Mucosa of stomach (tissue), 1 donor: ENCODE measurements around the gene SPSB4.

Experiments used
- H3K27me3 ChIP-seq: one replicate; pipeline ENCODE4 v1.7.0; 2013; ENCODE audit warnings: mild to moderate bottlenecking, low read length; ENCODE audit not compliant: control insufficient read depth, insufficient read depth
- H3K36me3 ChIP-seq: one replicate; pipeline ENCODE4 v1.7.0; 2013; ENCODE audit warnings: low read length; ENCODE audit not compliant: control insufficient read depth, insufficient read depth
- H3K4me1 ChIP-seq: one replicate; pipeline ENCODE4 v1.7.0; 2013; ENCODE audit warnings: mild to moderate bottlenecking, low read length; ENCODE audit not compliant: control insufficient read depth, insufficient read depth
- H3K4me3 ChIP-seq: one replicate; pipeline ENCODE4 v1.7.0; 2013; ENCODE audit warnings: low read length
- H3K9ac ChIP-seq: one replicate; pipeline ENCODE4 v1.7.0; 2013; ENCODE audit warnings: mild to moderate bottlenecking, low read length, moderate library complexity
- H3K9me3 ChIP-seq: one replicate; pipeline ENCODE4 v1.7.0; 2013; ENCODE audit warnings: mild to moderate bottlenecking, low read length, moderate library complexity; ENCODE audit not compliant: control insufficient read depth
- donor health status: Pancreatic carcinoma.

SPSB4 gene

DNA sequence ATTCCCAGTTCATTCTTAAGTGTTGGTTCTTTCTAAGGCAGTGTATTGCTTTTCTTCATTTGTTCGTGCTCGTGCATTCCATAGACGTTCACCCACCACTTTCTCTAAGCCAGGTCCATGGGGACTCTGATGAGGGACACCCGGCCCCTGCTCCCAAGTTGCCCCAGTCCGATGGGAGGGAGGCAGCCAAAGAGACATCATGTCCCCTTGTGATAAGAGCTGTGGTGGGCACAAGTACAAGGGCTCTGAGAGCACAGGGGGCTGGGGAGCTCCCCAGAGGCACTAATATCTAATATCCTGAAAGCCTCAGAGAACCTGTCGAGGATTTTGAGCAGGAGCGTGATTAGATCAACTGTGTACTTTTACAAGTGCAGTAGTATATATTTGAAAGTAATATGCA lies 6.3 kb downstream of the SPSB4 start:
- Histone ChIP-seq H3K36me3 (no peaks in the 10 kb centered on the region), H3K4me3 (no peak overlapping the region), H3K9me3 (no peaks in the 10 kb centered on the region), H3K9ac (no peak overlapping the region), H3K4me1 (no peaks in the 10 kb centered on the region), H3K27me3 (peaks cover 8% of the 10 kb centered on the region)

DNA sequence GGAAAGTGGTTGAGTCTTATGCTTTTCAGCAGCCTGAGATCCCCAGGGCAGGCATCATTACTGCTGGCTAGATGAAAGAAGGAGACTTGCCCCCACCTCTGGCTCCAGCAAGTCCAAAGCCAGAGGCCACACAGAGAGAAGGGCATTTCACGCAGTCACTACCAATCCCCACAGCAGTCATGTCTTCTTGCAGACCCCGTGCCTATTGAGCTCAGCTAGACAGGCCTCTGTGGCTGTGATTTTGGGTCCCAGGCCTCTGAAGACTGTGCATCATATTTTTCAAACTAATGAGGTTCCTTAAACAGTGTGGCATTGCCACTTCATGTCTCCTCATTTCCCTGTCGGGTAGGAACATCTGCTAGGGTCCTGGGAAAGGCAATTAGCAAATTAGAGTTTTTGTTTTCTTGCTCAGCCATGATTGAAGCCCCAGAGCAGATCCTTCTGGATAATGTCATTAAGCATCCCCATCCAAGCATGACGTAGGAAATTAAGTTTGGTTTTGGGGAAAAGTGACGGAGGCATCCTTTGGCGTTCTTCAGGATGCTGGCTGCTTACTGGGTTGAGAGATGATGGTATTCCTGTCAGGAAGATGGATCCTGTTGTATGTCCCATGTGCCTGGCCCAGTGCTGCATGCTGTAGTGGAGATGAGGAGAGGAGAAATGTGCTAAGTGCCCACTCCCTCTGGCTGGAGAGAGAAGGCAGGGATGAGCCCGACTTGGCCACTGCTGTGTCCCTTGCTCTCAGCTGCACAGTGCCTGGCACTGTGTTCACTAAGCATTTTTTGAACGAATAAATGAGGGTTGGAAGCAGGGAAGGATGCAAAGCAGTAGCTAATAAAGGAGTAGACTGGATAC lies 7.0 kb downstream of the SPSB4 start:
- H3K36me3 ChIP-seq = no peaks in the 10 kb centered on the region
- H3K4me3 ChIP-seq = no peak overlapping the region
- H3K9ac ChIP-seq = no peak overlapping the region

DNA sequence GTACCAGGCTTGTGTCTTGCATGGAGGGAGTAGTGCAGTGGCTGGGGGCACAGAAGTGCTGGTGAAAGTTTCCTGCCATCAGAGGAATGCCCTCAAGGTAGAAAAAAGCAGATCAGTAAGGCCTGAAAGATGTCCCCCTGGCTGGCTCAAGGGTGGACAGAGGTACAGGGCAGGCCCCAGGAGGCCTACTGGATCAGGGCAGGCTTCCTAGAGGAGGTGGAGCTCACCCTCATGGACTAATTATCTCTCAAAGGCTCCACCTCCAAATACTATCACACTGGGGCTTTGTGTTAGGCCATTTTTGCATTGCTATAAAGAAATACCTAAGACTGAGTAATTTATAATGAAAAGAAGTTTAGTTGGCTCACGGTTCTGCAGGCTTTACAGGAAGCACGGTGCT lies 7.8 kb downstream of the SPSB4 start:
- Histone ChIP-seq H3K4me1 (no peaks in the 10 kb centered on the region), H3K36me3 (no peaks in the 10 kb centered on the region), H3K27me3 (peaks cover 2% of the 10 kb centered on the region), H3K4me3 (no peak overlapping the region), H3K9me3 (no peaks in the 10 kb centered on the region), H3K9ac (no peak overlapping the region)

More for the DNA sequence above, 7.0 kb downstream of the SPSB4 start:
- Histone ChIP-seq H3K4me1 (no peaks in the 10 kb centered on the region), H3K27me3 (peaks cover 2% of the 10 kb centered on the region), H3K9me3 (no peaks in the 10 kb centered on the region)

DNA sequence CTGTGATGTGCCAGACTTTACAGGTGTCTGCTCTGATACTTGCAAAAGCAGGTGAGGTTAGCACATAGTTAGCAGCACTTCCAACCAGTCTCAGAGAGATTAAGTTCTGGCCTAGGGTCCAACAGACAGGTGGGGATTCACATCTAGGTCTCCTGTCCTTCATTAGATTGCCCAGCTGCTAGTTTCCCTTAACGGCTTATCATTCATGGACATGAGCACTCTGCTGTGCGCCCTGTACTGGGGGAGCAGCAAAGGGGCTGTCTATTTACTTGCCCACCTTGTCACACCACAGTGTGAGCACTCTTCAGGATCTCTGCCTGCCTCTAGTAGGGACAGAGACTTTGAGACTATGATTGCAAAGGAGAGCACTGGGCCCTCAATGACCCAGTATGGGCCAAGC lies 8.7 kb downstream of the SPSB4 start:
- Histone ChIP-seq H3K9me3 (no peaks in the 10 kb centered on the region), H3K36me3 (no peaks in the 10 kb centered on the region), H3K4me1 (no peaks in the 10 kb centered on the region), H3K9ac (no peak overlapping the region), H3K27me3 (peaks cover 2% of the 10 kb centered on the region), H3K4me3 (no peak overlapping the region)

DNA sequence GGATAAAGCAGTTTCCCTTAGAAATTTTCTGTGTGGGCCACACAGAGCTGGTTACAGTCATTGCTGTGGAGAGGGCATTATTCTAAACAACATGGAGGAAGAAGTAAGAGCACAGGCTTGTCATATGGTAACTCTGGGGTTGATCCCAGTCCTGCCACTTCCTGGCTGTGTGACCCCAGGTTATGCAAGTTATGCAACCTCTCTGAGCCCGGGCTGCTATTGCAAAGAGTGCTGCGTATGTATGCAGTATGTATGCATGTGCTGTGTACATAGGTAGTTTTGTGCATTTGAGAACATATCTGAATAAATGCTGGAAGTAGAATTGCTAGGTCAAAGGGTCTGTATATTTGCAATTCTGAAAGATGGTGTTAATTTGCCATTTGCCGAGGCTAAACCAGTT lies 9.2 kb downstream of the SPSB4 start:
- H3K36me3 ChIP-seq = no peaks in the 10 kb centered on the region
- no peak overlapping the region for H3K9ac ChIP-seq
- H3K4me3 ChIP-seq = no peak overlapping the region
- H3K9me3 ChIP-seq = no peaks in the 10 kb centered on the region
- no peaks in the 10 kb centered on the region for H3K4me1 ChIP-seq
- H3K27me3 ChIP-seq = peaks cover 2% of the 10 kb centered on the region

DNA sequence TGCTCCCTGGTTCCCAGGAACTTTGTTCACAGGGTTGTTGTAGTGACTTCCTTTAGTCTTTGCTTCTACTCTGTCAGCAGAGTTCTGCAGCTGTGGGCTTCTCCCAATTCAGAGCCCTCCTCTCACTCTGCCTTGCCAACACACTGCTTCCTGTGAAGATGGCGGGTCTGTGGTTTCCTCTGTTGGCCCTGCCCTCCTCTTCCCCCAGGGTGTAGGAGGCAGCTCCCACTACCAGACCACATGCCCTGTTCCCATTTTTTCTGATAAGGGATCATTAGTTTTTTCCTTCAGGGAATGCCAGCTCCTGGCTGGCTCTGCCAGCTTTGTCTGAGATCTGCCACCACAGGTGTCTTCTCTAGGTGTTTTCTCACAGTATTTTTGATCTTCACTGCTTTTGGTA lies 12.7 kb downstream of the SPSB4 start:
- Histone ChIP-seq H3K27me3 (peaks cover 1% of the 10 kb centered on the region), H3K9me3 (no peaks in the 10 kb centered on the region), H3K4me1 (no peaks in the 10 kb centered on the region), H3K36me3 (no peaks in the 10 kb centered on the region), H3K4me3 (no peak overlapping the region), H3K9ac (no peak overlapping the region)

DNA sequence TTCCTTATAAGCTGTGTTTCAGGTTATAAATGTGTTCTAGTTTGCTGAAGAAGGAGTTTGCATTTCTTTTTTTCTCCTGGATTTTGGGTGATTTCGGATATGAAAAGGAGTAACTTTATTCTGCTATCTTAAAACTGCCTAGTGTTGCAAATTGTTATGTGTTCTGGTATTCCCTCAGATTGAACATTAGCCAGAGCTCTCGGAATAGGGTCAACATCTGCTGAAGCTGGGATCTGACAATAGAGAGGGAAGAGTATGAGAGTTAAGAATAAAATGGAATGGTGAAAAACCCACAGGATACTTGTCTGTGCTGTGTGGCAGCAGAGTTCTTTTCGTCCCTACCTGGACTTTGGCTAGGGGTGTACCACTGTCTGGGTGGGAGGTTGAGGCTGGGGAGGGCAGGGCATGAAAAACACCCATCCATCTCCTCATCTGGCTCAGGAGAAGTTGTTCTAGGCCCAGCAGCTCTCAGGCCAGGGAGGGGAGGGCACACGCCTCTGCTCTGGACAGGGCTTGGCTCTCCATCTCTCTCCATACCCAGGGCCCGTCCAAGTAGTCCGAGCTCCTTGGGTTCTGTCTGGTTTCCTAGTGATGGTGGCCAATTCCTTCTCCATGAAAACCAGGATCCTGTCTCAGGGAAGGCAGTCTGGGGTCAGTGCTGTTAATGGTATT lies 13.2 kb downstream of the SPSB4 start:
- Histone ChIP-seq H3K36me3 (no peaks in the 10 kb centered on the region), H3K27me3 (no peaks in the 10 kb centered on the region), H3K4me1 (no peaks in the 10 kb centered on the region), H3K9ac (no peak overlapping the region), H3K4me3 (no peak overlapping the region), H3K9me3 (no peaks in the 10 kb centered on the region)

DNA sequence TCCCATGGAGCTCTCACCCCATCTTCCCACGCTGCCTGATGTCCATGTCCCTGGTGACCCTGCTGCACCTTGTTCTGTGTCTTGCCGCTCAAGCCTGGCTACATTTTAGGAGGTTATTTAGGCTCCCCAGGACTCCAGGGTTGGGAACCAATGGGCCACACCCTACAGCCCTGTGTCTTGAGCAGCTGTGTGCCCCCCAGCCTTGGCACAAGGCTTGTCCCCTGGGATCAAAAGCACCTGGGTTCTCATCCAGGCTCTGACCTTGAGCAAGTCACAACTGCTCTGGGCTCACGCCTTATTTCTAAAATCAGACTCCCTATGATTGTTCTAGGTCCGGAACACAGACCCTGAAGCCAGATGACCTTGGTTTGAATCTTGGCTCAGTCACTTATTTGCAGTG lies 14.1 kb downstream of the SPSB4 start:
- Histone ChIP-seq H3K9me3 (no peaks in the 10 kb centered on the region), H3K4me1 (no peaks in the 10 kb centered on the region), H3K9ac (no peak overlapping the region), H3K27me3 (no peaks in the 10 kb centered on the region), H3K36me3 (no peaks in the 10 kb centered on the region), H3K4me3 (no peak overlapping the region)

DNA sequence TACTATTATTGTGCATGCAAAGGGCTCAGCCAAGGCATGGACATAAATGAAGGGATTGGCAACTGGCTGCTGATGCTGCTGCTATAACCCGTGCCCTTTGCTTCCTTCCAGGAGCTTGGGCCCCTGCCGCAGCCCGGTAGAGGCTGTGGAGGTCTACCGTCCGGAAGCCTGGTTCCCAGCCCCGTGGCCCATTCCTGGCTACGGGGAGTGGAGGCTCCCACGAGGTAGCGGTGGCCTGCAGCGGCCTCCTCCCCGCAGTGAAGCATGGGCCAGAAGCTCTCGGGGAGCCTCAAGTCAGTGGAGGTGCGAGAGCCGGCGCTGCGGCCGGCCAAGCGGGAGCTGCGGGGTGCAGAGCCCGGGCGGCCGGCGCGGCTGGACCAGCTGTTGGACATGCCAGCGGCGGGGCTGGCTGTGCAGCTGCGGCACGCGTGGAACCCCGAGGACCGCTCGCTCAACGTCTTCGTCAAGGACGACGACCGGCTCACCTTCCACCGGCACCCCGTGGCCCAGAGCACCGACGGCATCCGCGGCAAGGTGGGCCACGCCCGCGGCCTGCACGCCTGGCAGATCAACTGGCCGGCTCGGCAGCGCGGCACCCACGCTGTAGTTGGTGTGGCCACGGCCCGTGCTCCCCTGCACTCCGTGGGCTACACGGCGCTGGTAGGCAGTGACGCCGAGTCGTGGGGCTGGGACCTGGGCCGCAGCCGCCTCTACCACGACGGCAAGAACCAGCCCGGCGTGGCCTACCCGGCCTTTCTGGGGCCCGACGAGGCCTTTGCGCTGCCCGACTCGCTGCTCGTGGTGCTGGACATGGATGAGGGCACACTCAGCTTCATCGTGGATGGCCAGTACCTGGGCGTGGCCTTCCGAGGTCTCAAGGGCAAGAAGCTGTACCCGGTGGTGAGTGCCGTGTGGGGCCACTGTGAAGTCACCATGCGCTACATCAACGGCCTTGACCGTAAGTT lies 15.0 kb downstream of the SPSB4 start:
- H3K9ac ChIP-seq = no peak overlapping the region
- H3K9me3 ChIP-seq = no peaks in the 10 kb centered on the region
- no peaks in the 10 kb centered on the region for H3K27me3 ChIP-seq
- no peaks in the 10 kb centered on the region for H3K36me3 ChIP-seq
- H3K4me1 ChIP-seq = no peaks in the 10 kb centered on the region
- no peak overlapping the region for H3K4me3 ChIP-seq

DNA sequence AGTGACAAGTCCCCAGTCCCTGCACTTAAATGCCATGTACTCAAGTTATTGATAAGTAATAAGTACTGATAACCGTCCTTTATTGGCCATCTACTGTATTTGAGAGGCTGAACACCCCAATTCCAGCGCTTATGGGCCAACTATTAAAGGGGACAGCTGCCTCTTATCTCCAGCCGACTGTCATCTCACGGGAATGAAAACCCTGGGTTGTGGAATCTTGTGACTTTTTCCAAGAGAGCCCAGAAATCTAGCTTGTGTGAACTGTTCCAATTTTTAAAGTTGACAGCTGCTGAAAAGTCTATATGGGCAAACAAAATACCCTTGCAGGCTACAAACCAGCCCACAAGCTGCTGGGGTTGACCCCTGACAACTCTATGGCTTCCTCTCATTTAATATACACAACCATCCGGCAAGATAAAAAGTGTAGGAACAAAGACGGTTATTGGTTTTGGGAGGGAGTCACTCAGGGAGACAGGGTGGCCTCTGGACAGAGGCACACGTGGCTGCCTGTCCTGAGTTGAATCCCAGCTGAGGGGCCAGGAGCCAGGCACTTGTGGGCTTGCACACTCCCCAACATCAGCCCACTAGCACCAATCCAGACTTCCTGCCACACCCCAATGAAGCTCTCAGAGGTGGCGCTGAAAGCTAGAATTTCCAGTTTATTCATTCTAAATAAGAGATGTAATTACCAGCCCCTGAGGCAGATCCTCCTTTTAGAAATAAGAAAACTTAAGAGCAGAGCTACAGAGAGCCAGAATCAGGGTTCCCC lies 16.2 kb downstream of the SPSB4 start:
- no peak overlapping the region for H3K9ac ChIP-seq
- H3K9me3 ChIP-seq = no peaks in the 10 kb centered on the region
- no peaks in the 10 kb centered on the region for H3K27me3 ChIP-seq
- H3K4me1 ChIP-seq = no peaks in the 10 kb centered on the region
- H3K4me3 ChIP-seq = no peak overlapping the region
- H3K36me3 ChIP-seq = no peaks in the 10 kb centered on the region

DNA sequence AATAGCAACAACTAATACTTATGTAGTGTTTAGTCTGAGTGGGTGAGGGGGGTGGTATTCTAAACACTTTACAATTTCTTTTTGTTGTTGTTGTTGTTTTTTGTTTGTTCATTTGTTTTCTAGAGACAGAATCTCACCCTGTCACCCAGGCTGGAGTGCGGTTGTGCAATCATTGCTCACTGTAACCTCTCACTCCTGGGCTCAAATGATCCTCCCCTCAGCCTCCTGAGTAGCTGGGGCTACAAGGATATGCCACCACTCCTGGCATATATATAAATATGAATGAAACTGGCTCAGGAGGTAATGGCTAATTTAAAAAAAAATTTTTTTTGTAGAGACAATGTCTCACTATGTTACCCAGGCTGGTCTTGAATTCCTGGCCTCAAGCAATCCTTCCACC lies 19.1 kb downstream of the SPSB4 start:
- no peaks in the 10 kb centered on the region for H3K27me3 ChIP-seq
- H3K9me3 ChIP-seq = no peaks in the 10 kb centered on the region
- H3K4me1 ChIP-seq = no peaks in the 10 kb centered on the region
- no peaks in the 10 kb centered on the region for H3K36me3 ChIP-seq
- no peak overlapping the region for H3K4me3 ChIP-seq
- H3K9ac ChIP-seq = no peak overlapping the region
